Glutamatergic neuron (in vitro differentiated cells): ENCODE measurements around the gene NRGN. TPM values are rescaled to one million over a fixed set of nuclear protein-coding genes. Genes with fewer than 3 reads are reported as not detected.

Experiments used
- DNase-seq: peaks from one replicate; pipeline ENCODE4 v3.0.0; 2022
- H3K27ac Mint-ChIP-seq: one replicate; pipeline ENCODE4 v1.8.0; 2020; ENCODE audit warnings: mild to moderate bottlenecking, mixed read lengths, inconsistent platforms; ENCODE audit not compliant: unreplicated experiment
- H3K27me3 Mint-ChIP-seq: one replicate; pipeline ENCODE4 v1.8.0; 2020; ENCODE audit warnings: mild to moderate bottlenecking, moderate library complexity, mixed read lengths, inconsistent platforms; ENCODE audit not compliant: unreplicated experiment
- H3K36me3 Mint-ChIP-seq: one replicate; pipeline ENCODE4 v1.8.0; 2020; ENCODE audit warnings: mild to moderate bottlenecking, mixed read lengths, inconsistent platforms; ENCODE audit not compliant: unreplicated experiment
- H3K4me1 Mint-ChIP-seq: one replicate; pipeline ENCODE4 v1.8.0; 2020; ENCODE audit warnings: mild to moderate bottlenecking, low read depth, mixed read lengths, inconsistent platforms; ENCODE audit not compliant: unreplicated experiment
- H3K4me3 Mint-ChIP-seq: one replicate; pipeline ENCODE4 v1.8.0; 2020; ENCODE audit warnings: mild to moderate bottlenecking, mixed read lengths, inconsistent platforms; ENCODE audit not compliant: unreplicated experiment
- H3K9me3 Mint-ChIP-seq: one replicate; pipeline ENCODE4 v1.8.0; 2020; ENCODE audit warnings: mild to moderate bottlenecking, moderate library complexity, mixed read lengths, inconsistent platforms; ENCODE audit not compliant: unreplicated experiment
- total RNA-seq: library from RNA; stranded (reverse); fragmentation: NEBNext Ultra II Directional; extraction: Animal tissue kit (Norgen Biotek cat#: 25700); gene quantifications from one replicate; pipeline ENCODE4 v1.2.1, GENCODE V29; 2021; ENCODE audit not compliant: unreplicated experiment
- TF ChIP-seq, protein P1 (sequence below): fragments of 200-600 bp; sonication (generic); IDR thresholded peaks from one replicate; pipeline ENCODE4 v1.5.0; 2021; ENCODE audit not compliant: partially characterized antibody, unreplicated experiment

The NRGN gene
- total RNA-seq, 1 donor from 2014 or later: 28.9 TPM

- Mint-ChIP-seq H3K36me3 (peaks cover 9% of the 10 kb centered on the region), H3K27ac (no peak overlapping the region), H3K4me3 (no peak overlapping the region), H3K9me3 (peaks cover 2% of the 10 kb centered on the region), H3K4me1 (peaks cover 2% of the 10 kb centered on the region), H3K27me3 (peaks cover 6% of the 10 kb centered on the region)
- TF ChIP-seq, protein P1, sequence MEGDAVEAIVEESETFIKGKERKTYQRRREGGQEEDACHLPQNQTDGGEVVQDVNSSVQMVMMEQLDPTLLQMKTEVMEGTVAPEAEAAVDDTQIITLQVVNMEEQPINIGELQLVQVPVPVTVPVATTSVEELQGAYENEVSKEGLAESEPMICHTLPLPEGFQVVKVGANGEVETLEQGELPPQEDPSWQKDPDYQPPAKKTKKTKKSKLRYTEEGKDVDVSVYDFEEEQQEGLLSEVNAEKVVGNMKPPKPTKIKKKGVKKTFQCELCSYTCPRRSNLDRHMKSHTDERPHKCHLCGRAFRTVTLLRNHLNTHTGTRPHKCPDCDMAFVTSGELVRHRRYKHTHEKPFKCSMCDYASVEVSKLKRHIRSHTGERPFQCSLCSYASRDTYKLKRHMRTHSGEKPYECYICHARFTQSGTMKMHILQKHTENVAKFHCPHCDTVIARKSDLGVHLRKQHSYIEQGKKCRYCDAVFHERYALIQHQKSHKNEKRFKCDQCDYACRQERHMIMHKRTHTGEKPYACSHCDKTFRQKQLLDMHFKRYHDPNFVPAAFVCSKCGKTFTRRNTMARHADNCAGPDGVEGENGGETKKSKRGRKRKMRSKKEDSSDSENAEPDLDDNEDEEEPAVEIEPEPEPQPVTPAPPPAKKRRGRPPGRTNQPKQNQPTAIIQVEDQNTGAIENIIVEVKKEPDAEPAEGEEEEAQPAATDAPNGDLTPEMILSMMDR: no peak
- no peak for DNase-seq
Measured at GRCh38 chr11:124712392-124712791, 27.4 kb upstream of the NRGN start.

GRCh38 chr11:124716591-124716990 is 23.2 kb upstream of the NRGN start:
- Mint-ChIP-seq H3K27ac (no peak overlapping the region), H3K27me3 (peaks cover 10% of the 10 kb centered on the region)
- TF ChIP-seq, protein P1: no peak

DNA sequence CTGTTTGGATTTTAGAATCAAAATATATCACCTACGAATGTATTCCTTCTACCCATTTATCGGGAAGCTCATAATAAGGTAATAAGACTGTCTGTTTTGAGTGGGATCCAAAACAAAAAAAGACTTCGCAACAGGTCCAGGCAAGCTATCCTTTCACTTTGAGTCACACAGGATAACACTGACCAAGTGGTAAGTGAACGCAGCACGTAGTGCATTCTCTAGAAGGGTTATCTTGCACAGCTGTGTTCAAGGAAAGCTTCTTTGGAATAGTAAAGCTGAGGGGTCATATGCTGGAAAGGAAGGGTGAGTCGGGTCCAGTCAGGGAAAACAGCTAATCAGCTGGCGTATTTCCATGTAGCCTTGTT is 22.3 kb upstream of the NRGN start:
- Mint-ChIP-seq H3K27me3 (peaks cover 10% of the 10 kb centered on the region), H3K27ac (no peak overlapping the region), H3K36me3 (peaks cover 4% of the 10 kb centered on the region), H3K4me3 (peak overlapping the region; percentile 96), H3K9me3 (peaks cover 3% of the 10 kb centered on the region), H3K4me1 (peaks cover 30% of the 10 kb centered on the region)
- DNase-seq: no peak
- TF ChIP-seq, protein P1: no peak

More at GRCh38 chr11:124716591-124716990, 23.2 kb upstream of the NRGN start:
- no peak overlapping the region for H3K4me3 Mint-ChIP-seq
- no peak for DNase-seq
- peaks cover 5% of the 10 kb centered on the region for H3K9me3 Mint-ChIP-seq
- peaks cover 29% of the 10 kb centered on the region for H3K4me1 Mint-ChIP-seq
- H3K36me3 Mint-ChIP-seq: peaks cover 4% of the 10 kb centered on the region

DNA sequence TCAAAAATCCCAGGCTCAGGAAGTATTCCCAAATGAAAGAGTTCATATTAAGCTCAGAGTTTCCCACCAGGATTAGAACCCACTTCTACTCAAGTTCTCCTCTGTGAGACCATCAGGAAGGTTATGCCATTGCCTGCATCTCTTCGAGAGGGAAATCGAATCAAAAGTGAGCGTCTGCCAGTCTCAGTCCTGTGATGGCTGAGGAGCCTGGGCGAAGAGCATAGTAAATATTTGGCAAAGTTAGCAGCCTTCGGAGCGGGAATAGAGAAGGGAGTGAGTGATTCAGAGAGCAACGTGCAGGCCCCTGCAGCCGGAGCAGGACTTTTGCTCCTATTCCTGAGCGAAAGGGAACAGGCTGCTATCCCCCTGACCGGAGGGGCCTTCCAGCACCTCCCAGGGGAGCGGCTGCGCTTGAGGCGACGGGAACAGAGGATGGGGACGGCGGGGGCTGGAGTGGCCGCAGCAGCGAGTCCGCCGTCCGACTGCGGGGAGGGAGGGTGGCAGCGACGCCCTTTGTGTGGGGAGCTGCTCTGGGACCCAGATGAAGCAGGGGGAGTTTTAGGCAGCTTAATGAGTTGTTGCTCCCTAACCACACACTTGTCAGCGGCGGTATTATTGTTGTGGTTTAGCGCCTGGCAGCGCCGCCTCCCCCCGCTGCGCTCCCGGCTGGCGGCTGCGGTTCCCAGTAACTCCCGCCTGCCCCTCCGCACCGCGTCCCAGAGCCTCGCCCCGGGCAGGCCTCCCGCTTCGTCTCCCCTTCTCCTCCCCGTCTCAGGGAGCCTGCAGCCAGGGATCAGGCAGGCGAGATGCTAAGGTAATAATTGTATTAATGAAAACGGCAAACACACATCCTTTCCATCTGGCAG is 21.7 kb upstream of the NRGN start:
- Mint-ChIP-seq H3K4me1 (peaks cover 35% of the 10 kb centered on the region), H3K27ac (peak overlapping the region; percentile 62), H3K4me3 (peak overlapping the region; percentile 96), H3K36me3 (peaks cover 4% of the 10 kb centered on the region), H3K27me3 (peaks cover 14% of the 10 kb centered on the region), H3K9me3 (peaks cover 8% of the 10 kb centered on the region)
- TF ChIP-seq, protein P1: no peak
- DNase-seq: peak; percentile 68

DNA sequence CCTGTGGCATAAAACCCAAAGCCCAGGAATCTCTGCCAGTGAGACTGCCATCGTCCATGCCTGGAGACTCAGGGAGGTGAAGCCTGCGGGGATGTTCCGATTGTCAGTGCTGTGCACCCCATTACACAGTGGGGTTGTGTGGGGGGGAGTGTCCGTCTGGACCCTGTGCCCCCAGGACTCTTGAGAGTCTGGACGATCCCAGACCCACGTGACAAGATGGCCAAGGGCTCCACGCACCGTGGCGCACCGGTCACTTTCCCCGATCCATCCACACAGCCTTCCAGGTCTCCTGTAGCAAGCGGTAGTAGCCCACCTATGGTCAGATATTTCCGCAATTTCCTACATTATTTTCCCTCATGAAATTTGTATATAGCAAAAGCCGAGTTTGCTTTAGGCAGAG is 20.9 kb upstream of the NRGN start:
- H3K4me1 Mint-ChIP-seq: peaks cover 35% of the 10 kb centered on the region
- peaks cover 14% of the 10 kb centered on the region for H3K27me3 Mint-ChIP-seq
- TF ChIP-seq, protein P1: no peak
- no peak for DNase-seq
- peaks cover 4% of the 10 kb centered on the region for H3K36me3 Mint-ChIP-seq
- H3K4me3 Mint-ChIP-seq: peak overlapping the region; percentile 84
- peak overlapping the region; percentile 6 for H3K27ac Mint-ChIP-seq
- peaks cover 8% of the 10 kb centered on the region for H3K9me3 Mint-ChIP-seq
